Measurements from ENCODE around the gene SLC4A8.
A peak's percentile ranks its signal among the peaks of the same experiment; 100 is the strongest.

Gene SLC4A8

GRCh38 chr12:51525518-51525917 is 100.9 kb downstream of the SLC4A8 start:
- H3K27me3 ChIP-seq (replicated peaks in 2 of 5; ENCODE audit: control insufficient read depth in 4 of 5, insufficient read depth in 5 of 5, low read length in 4 of 5) = no peaks in the 10 kb centered on the region
- no peak for DNase-seq
- no peaks in the 10 kb centered on the region for H3K9me3 ChIP-seq (ENCODE audit: control extremely low read depth in 1 of 5, control insufficient read depth in 4 of 5, insufficient read depth in 2 of 5, low read depth in 1 of 5, low read length in 4 of 5)
- over 99% methylated on average over 11 of the region's 11 CpGs for WGBS (ENCODE audit: insufficient coverage)
- H3K27ac ChIP-seq (ENCODE audit: insufficient read depth in 1 of 2, low read depth in 1 of 2, low read length in 2 of 2, poor library complexity in 1 of 2, severe bottlenecking in 2 of 2) = no peak overlapping the region
- H3K36me3 ChIP-seq (ENCODE audit: control insufficient read depth in 4 of 4, insufficient read depth in 4 of 4, low read length in 3 of 4) = no peaks in the 10 kb centered on the region
- POLR2A ChIA-PET = no interaction called here
- no peak overlapping the region for H3K4me3 ChIP-seq (ENCODE audit: control insufficient read depth in 1 of 7, extremely low read depth in 1 of 7, insufficient read depth in 4 of 7, low read depth in 2 of 7, low read length in 6 of 7)
- H3K4me1 ChIP-seq (ENCODE audit: control extremely low read depth in 1 of 4, control insufficient read depth in 4 of 4, insufficient read depth in 4 of 4, low read length in 3 of 4) = peaks cover 0 to 4% (median 1%) of the 10 kb centered on the region in 4 experiments
- CTCF ChIA-PET = interaction anchor here (1.4 kb wide), 1 partner anchor 11 kb away, joined by 3 read pairs; no protein-coding TSS in a partner anchor

DNA sequence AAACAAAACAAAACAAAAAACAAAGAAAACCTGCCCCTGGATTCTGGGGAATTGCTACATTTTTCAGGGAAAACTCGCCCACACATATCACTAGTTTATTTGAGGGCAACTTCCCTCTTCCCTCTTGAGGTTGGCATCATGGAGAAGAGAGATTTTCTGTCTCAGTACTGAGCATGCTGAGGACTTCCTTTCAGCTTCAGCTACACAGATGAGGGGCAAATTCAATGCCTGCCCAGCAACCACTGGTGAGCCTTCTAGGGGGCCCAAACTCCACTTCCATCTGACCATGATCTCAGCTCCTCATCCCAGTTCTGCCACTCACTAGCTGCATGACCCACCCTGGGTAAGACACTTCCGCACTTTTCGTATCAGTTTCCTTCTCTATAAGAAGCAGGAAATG is 103.3 kb downstream of the SLC4A8 start:
- Histone ChIP-seq H3K4me1 (ENCODE audit: control extremely low read depth in 1 of 4, control insufficient read depth in 4 of 4, insufficient read depth in 4 of 4, low read length in 3 of 4) (peaks cover 0 to 4% (median 2%) of the 10 kb centered on the region in 4 experiments), H3K9me3 (ENCODE audit: control extremely low read depth in 1 of 5, control insufficient read depth in 4 of 5, insufficient read depth in 2 of 5, low read depth in 1 of 5, low read length in 4 of 5) (no peaks in the 10 kb centered on the region), H3K27me3 (replicated peaks in 2 of 5; ENCODE audit: control insufficient read depth in 4 of 5, insufficient read depth in 5 of 5, low read length in 4 of 5) (no peaks in the 10 kb centered on the region), H3K27ac (ENCODE audit: insufficient read depth in 1 of 2, low read depth in 1 of 2, low read length in 2 of 2, poor library complexity in 1 of 2, severe bottlenecking in 2 of 2) (no peak overlapping the region), H3K4me3 (ENCODE audit: control insufficient read depth in 1 of 7, extremely low read depth in 1 of 7, insufficient read depth in 4 of 7, low read depth in 2 of 7, low read length in 6 of 7) (no peak overlapping the region), H3K36me3 (ENCODE audit: control insufficient read depth in 4 of 4, insufficient read depth in 4 of 4, low read length in 3 of 4) (no peaks in the 10 kb centered on the region)
- no peak for DNase-seq
- CTCF ChIA-PET = interaction anchor here (1.1 to 2.1 kb wide), 10 partner anchors 8 to 347 kb away, joined by 3 to 9 read pairs (median 4); partner anchors contain the start of gene SLC4A8
- POLR2A ChIA-PET = no interaction called here
- no CpG with 5 or more reads among the region's 3 CpGs for WGBS (ENCODE audit: insufficient coverage)

DNA sequence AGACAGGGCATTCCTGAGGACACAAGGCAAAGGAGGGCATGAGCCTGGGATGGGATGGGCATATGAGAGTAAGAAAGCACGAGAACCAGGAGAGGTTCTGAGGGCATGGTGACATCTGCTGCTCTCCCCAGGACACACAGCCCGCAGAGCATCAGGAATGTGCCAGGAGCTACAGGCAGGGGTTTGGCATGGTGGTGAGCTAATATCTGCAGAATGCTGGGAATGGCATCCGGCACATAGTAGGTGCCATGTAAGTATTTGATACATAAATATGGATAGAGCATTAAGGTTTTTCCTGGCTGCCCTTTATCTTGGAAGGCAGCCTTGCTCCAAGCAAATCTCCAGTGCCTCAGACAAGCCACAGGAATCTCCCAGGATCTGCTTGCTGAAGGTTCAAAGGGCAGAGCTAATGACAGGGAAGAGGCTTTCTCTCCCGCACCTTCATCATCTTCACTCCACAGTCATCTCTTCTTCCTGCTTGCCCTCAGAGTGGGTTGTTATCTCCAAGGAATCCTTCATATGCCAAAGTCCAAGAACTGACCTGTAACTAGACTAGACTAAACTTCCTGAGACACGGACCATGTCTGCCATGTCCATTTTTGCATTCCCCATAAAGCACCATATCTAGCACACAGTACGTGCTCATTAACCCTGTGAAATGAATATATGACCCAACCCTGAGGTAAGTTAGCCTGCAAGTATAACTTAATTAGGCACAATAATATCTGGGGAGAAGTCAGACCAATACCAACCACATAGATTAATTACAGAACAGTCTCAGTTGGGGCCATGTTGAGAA is 104.4 kb downstream of the SLC4A8 start:
- CTCF ChIA-PET = interaction anchor here (0.6 to 2.1 kb wide), 8 partner anchors 9 to 346 kb away, joined by 3 to 7 read pairs (median 4); partner anchors contain the start of gene SLC4A8
- Histone ChIP-seq H3K27me3 (replicated peaks in 2 of 5; ENCODE audit: control insufficient read depth in 4 of 5, insufficient read depth in 5 of 5, low read length in 4 of 5) (no peaks in the 10 kb centered on the region), H3K4me3 (ENCODE audit: control insufficient read depth in 1 of 7, extremely low read depth in 1 of 7, insufficient read depth in 4 of 7, low read depth in 2 of 7, low read length in 6 of 7) (no peak overlapping the region), H3K36me3 (ENCODE audit: control insufficient read depth in 4 of 4, insufficient read depth in 4 of 4, low read length in 3 of 4) (no peaks in the 10 kb centered on the region), H3K4me1 (ENCODE audit: control extremely low read depth in 1 of 4, control insufficient read depth in 4 of 4, insufficient read depth in 4 of 4, low read length in 3 of 4) (peaks cover 0 to 4% (median 2%) of the 10 kb centered on the region in 4 experiments), H3K27ac (ENCODE audit: insufficient read depth in 1 of 2, low read depth in 1 of 2, low read length in 2 of 2, poor library complexity in 1 of 2, severe bottlenecking in 2 of 2) (no peak overlapping the region), H3K9me3 (ENCODE audit: control extremely low read depth in 1 of 5, control insufficient read depth in 4 of 5, insufficient read depth in 2 of 5, low read depth in 1 of 5, low read length in 4 of 5) (no peaks in the 10 kb centered on the region)
- no peak for DNase-seq
- 95% methylated on average over 6 of the region's 6 CpGs for WGBS (ENCODE audit: insufficient coverage)
- POLR2A ChIA-PET = no interaction called here

- Histone ChIP-seq H3K27ac (ENCODE audit: insufficient read depth in 1 of 2, low read depth in 1 of 2, low read length in 2 of 2, poor library complexity in 1 of 2, severe bottlenecking in 2 of 2) (no peak overlapping the region), H3K9me3 (ENCODE audit: control extremely low read depth in 1 of 5, control insufficient read depth in 4 of 5, insufficient read depth in 2 of 5, low read depth in 1 of 5, low read length in 4 of 5) (no peaks in the 10 kb centered on the region), H3K36me3 (ENCODE audit: control insufficient read depth in 4 of 4, insufficient read depth in 4 of 4, low read length in 3 of 4) (no peaks in the 10 kb centered on the region), H3K27me3 (replicated peaks in 2 of 5; ENCODE audit: control insufficient read depth in 4 of 5, insufficient read depth in 5 of 5, low read length in 4 of 5) (no peaks in the 10 kb centered on the region), H3K4me3 (ENCODE audit: control insufficient read depth in 1 of 7, extremely low read depth in 1 of 7, insufficient read depth in 4 of 7, low read depth in 2 of 7, low read length in 6 of 7) (no peak overlapping the region), H3K4me1 (ENCODE audit: control extremely low read depth in 1 of 4, control insufficient read depth in 4 of 4, insufficient read depth in 4 of 4, low read length in 3 of 4) (peaks cover 0 to 2% (median under 1%) of the 10 kb centered on the region in 4 experiments)
- ChIA-PET POLR2A (no interaction called here), CTCF (interaction anchor here (3.0 to 5.0 kb wide), 2 partner anchors 8 to 104 kb away, joined by 16 to 118 read pairs; partner anchors contain the start of gene SLC4A8)
- no peak for DNase-seq
- 100% methylated on average over 3 of the region's 3 CpGs for WGBS (ENCODE audit: insufficient coverage)
These were observed 105.0 kb downstream of the SLC4A8 start for GRCh38 chr12:51529651-51529970.

DNA sequence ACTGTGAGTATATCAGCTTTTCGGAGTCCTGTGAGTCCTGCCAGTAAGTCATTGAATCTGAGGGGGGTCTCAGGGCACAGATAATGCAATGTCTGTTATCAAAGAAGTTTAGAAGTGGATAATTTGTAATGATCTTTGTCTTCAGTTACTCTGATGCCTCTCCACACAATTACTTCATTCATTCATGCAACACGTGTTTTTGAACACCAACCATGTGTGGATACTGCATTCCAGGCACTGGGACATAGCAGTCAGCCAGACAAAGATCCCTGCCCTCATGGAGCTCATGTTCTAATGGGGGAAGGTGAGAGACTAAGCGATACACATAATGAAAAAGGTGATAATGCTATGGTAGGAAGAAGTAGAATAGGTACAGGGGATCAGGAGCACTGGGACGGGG is 105.6 kb downstream of the SLC4A8 start:
- Histone ChIP-seq H3K27ac (ENCODE audit: insufficient read depth in 1 of 2, low read depth in 1 of 2, low read length in 2 of 2, poor library complexity in 1 of 2, severe bottlenecking in 2 of 2) (no peak overlapping the region), H3K9me3 (ENCODE audit: control extremely low read depth in 1 of 5, control insufficient read depth in 4 of 5, insufficient read depth in 2 of 5, low read depth in 1 of 5, low read length in 4 of 5) (no peaks in the 10 kb centered on the region), H3K4me3 (ENCODE audit: control insufficient read depth in 1 of 7, extremely low read depth in 1 of 7, insufficient read depth in 4 of 7, low read depth in 2 of 7, low read length in 6 of 7) (no peak overlapping the region), H3K27me3 (replicated peaks in 2 of 5; ENCODE audit: control insufficient read depth in 4 of 5, insufficient read depth in 5 of 5, low read length in 4 of 5) (no peaks in the 10 kb centered on the region), H3K4me1 (ENCODE audit: control extremely low read depth in 1 of 4, control insufficient read depth in 4 of 4, insufficient read depth in 4 of 4, low read length in 3 of 4) (peaks cover 0 to 2% (median 0%) of the 10 kb centered on the region in 4 experiments), H3K36me3 (ENCODE audit: control insufficient read depth in 4 of 4, insufficient read depth in 4 of 4, low read length in 3 of 4) (no peaks in the 10 kb centered on the region)
- DNase-seq = no peak
- POLR2A ChIA-PET = no interaction called here
- 84% methylated on average over 2 of the region's 4 CpGs for WGBS (ENCODE audit: insufficient coverage)
- CTCF ChIA-PET = interaction anchor here (1.1 to 5.0 kb wide), 7 partner anchors 9 to 118 kb away, joined by 4 to 118 read pairs (median 4); partner anchors contain the start of gene SLC4A8

DNA sequence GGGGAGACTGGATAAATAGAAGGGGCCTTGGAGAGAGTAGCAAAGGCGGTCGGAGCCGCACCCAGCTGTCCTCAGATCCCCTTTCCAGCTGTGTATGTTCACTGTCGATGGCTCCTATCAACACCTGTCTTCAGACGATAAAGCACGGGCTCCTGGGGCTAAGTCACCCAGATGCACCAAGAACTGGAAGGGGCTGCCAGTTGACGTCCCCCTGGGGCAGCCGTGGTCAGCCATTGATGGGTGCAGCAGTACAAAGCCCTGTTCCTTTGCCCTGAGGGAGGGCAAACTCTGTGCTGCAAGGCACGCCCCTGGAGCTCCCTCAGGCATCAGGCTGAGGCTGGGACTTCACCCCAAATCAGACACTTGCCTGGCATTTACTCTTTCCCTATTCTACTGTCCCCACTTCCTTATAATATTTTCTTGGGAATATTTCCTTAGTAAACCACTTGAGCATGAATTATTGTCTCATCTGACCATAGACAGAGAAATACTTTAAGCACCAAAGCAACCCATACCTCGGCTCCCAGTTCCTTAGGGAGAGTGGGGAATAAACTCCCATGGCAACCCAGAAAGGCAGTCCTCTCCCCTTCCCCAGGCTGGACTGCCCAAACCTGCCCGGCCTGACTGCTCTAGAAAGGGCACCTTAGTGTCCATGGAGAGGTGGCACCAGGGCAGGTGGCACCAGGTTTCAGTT is 106.8 kb downstream of the SLC4A8 start:
- peak overlapping the region in 1 of 7 experiments; percentile 23 for H3K4me3 ChIP-seq (ENCODE audit: control insufficient read depth in 1 of 7, extremely low read depth in 1 of 7, insufficient read depth in 4 of 7, low read depth in 2 of 7, low read length in 6 of 7)
- H3K4me1 ChIP-seq (ENCODE audit: control extremely low read depth in 1 of 4, control insufficient read depth in 4 of 4, insufficient read depth in 4 of 4, low read length in 3 of 4) = peaks cover 0 to 2% (median 0%) of the 10 kb centered on the region in 4 experiments
- no peak for DNase-seq
- H3K9me3 ChIP-seq (ENCODE audit: control extremely low read depth in 1 of 5, control insufficient read depth in 4 of 5, insufficient read depth in 2 of 5, low read depth in 1 of 5, low read length in 4 of 5) = no peaks in the 10 kb centered on the region
- CTCF ChIA-PET = interaction anchor here (0.6 to 5.0 kb wide), 21 partner anchors 10 to 772 kb away, joined by 3 to 118 read pairs (median 4); partner anchors contain the start of genes GALNT6 and SLC4A8
- H3K27me3 ChIP-seq (replicated peaks in 2 of 5; ENCODE audit: control insufficient read depth in 4 of 5, insufficient read depth in 5 of 5, low read length in 4 of 5) = no peaks in the 10 kb centered on the region
- H3K27ac ChIP-seq (ENCODE audit: insufficient read depth in 1 of 2, low read depth in 1 of 2, low read length in 2 of 2, poor library complexity in 1 of 2, severe bottlenecking in 2 of 2) = no peak overlapping the region
- POLR2A ChIA-PET = no interaction called here
- WGBS (ENCODE audit: insufficient coverage) = 85% methylated on average over 8 of the region's 11 CpGs
- H3K36me3 ChIP-seq (ENCODE audit: control insufficient read depth in 4 of 4, insufficient read depth in 4 of 4, low read length in 3 of 4) = no peaks in the 10 kb centered on the region

Data from common myeloid progenitor, CD34-positive (primary cell).